ENCODE data around the gene ZNF214. TPM values are rescaled to one million over a fixed set of nuclear protein-coding genes. Genes with fewer than 3 reads are reported as not detected.
A peak's percentile ranks its signal among the peaks of the same experiment; 100 is the strongest.

Gene ZNF214
- total RNA-seq: 1 to 10 TPM; 3.1 to 3.6 TPM

DNA sequence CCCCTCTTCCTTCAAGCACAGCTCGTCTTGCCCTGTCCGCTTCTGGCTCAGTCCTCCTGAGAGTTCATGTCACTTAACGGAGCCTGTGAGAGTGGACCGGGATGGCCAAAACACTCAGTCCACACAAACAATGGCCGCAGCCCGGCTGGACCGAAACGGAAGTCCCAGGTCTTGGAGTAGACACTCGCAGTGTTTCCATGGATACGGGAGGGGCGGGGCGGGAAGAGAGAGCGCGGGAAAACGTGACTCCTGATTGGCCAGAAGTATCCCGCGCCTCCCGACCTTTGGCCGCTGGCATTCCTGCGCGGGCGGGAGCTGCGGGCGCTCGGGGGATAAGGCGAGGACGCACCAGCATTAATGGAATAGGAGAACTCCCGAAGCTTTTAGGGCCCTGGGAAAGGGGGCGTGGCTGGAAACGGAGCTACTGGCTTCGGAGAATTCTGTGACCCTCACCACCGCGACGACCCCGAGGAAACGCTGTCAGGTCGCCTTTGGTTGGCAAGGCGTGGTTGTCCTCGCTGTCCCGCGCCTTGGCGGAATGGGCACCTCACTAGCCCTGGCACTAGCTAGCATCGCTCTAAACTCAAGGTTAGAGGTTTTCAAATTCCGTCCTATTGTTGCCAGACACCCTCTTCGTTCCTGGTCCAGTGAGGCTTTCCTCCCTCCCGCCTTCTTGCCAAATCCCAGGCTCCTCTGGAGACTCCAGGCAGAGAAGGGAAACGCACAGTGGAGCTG, at the start of gene ZNF214, which contains the start of gene NLRP14:
Gene ZNF214 (minus strand): TSS at position 164 of the 735 bp plus-strand sequence. CDS start 17,511 bp downstream, outside the sequence.
Gene NLRP14 (plus strand): TSS at position 297 of the 735 bp plus-strand sequence. CDS start 18,108 bp downstream, outside the sequence.
- H3K36me3 ChIP-seq: no peaks in the 10 kb centered on the region
- no peaks in the 10 kb centered on the region for H3K4me1 ChIP-seq (replicated peaks)
- H3K27me3 ChIP-seq (replicated peaks; ENCODE audit: insufficient read depth): no peaks in the 10 kb centered on the region
- intact Hi-C loops (cut with DNase I): no loop called here
- peak within 1 kb of the TSS; percentile 65 to 76 for H3K27ac ChIP-seq
- TF ChIP-seq, protein P1, sequence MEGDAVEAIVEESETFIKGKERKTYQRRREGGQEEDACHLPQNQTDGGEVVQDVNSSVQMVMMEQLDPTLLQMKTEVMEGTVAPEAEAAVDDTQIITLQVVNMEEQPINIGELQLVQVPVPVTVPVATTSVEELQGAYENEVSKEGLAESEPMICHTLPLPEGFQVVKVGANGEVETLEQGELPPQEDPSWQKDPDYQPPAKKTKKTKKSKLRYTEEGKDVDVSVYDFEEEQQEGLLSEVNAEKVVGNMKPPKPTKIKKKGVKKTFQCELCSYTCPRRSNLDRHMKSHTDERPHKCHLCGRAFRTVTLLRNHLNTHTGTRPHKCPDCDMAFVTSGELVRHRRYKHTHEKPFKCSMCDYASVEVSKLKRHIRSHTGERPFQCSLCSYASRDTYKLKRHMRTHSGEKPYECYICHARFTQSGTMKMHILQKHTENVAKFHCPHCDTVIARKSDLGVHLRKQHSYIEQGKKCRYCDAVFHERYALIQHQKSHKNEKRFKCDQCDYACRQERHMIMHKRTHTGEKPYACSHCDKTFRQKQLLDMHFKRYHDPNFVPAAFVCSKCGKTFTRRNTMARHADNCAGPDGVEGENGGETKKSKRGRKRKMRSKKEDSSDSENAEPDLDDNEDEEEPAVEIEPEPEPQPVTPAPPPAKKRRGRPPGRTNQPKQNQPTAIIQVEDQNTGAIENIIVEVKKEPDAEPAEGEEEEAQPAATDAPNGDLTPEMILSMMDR (IDR thresholded peaks at IDR 0.05): no peak
- TF ChIP-seq POLR2AphosphoS5 (IDR thresholded peaks at IDR 0.05): peak; percentile 62
- TF ChIP-seq POLR2A (IDR thresholded peaks at IDR 0.05): no peak
- peak within 1 kb of the TSS; percentile 45 to 50 for H3K4me3 ChIP-seq
- WGBS: 2% methylated on average over 47 of the region's 47 CpGs
- no peaks in the 10 kb centered on the region for H3K9me3 ChIP-seq
- DNase-seq (ENCODE audit: low spot score): peak; percentile 91

DNA sequence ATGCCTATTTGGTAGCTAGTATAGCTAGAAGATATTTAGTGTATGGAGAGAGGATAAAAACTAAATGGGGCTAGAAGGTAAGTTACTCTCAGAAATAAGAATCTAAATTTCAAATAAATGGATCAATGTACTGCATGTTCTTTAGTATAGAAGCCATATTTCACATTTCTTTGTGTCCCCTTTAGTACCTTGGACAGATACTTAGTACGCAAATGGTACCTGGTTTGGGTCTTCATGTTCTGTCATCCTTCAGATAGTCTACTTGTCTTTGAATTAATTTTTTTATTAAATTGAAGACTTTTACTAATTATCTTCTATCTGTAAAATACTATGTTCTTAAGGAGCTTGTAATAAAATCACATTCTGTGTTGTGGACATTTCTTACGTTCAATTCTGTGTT, 42.4 kb upstream of the ZNF214 start:
- TF ChIP-seq POLR2AphosphoS5 (IDR thresholded peaks at IDR 0.05) (no peak), POLR2A (IDR thresholded peaks at IDR 0.05) (no peak)
- TF ChIP-seq, protein P1 (IDR thresholded peaks at IDR 0.05): no peak
- no peak overlapping the region for H3K27ac ChIP-seq
- no peaks in the 10 kb centered on the region for H3K4me1 ChIP-seq (replicated peaks)
- no peaks in the 10 kb centered on the region for H3K9me3 ChIP-seq
- no peaks in the 10 kb centered on the region for H3K36me3 ChIP-seq
- DNase-seq (ENCODE audit: low spot score): no peak
- no peak overlapping the region for H3K4me3 ChIP-seq
- WGBS: 92% methylated on average over 2 of the region's 2 CpGs
- H3K27me3 ChIP-seq (replicated peaks; ENCODE audit: insufficient read depth): no peaks in the 10 kb centered on the region
- intact Hi-C loops (cut with DNase I): no loop called here

DNA sequence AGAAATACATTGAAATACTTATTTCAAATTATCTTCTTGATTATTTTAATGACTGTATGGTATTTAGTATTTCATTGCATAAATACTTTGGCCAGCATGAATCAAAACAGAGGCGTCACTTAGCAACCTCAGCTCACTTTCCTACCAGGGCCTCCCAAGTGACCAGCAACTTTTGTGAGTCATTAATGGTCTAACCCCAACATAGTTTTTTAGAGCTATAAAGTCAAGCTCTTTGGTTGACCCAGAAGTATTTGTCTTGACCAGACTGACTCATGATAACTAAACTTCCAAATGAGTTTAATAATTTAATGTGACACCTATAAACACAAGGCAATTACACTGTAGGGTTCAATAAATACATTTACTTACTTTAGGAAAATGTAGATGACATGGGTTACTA, 40.7 kb upstream of the ZNF214 start:
- WGBS: 66% methylated on average over 1 of the region's 1 CpG
- no peak for DNase-seq (ENCODE audit: low spot score)
- TF ChIP-seq, protein P1 (IDR thresholded peaks at IDR 0.05): no peak
- no peak for TF ChIP-seq POLR2AphosphoS5 (IDR thresholded peaks at IDR 0.05)
- no peak for TF ChIP-seq POLR2A (IDR thresholded peaks at IDR 0.05)
- no peaks in the 10 kb centered on the region for H3K27me3 ChIP-seq (replicated peaks; ENCODE audit: insufficient read depth)
- H3K4me3 ChIP-seq: no peak overlapping the region
- intact Hi-C loops (cut with DNase I): no loop called here
- no peaks in the 10 kb centered on the region for H3K36me3 ChIP-seq
- H3K9me3 ChIP-seq: no peaks in the 10 kb centered on the region
- H3K27ac ChIP-seq: no peak overlapping the region
- H3K4me1 ChIP-seq (replicated peaks): no peaks in the 10 kb centered on the region

DNA sequence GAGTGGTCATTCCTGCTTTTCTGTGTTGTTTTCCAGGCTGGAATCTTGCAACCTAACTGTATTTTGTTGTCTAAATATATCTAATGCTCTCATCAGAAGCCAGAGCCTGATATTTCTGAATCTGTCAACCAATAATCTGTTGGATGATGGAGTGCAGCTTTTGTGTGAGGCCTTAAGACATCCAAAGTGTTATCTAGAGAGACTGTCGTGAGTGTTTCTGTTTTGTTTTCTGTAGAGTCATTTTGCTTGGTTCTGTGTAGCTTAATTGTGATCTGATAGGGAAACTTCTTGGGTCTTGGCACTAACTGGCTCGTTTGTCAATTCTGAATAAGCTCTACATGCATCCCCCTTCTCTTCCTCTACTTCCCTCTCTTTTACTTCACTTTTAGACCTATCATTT, 37.5 kb upstream of the ZNF214 start:
- intact Hi-C loops (cut with DNase I): no loop called here
- no peaks in the 10 kb centered on the region for H3K36me3 ChIP-seq
- no peaks in the 10 kb centered on the region for H3K27me3 ChIP-seq (replicated peaks; ENCODE audit: insufficient read depth)
- no peaks in the 10 kb centered on the region for H3K9me3 ChIP-seq
- H3K27ac ChIP-seq: no peak overlapping the region
- no peaks in the 10 kb centered on the region for H3K4me1 ChIP-seq (replicated peaks)
- TF ChIP-seq POLR2AphosphoS5 (IDR thresholded peaks at IDR 0.05): no peak
- TF ChIP-seq, protein P1 (IDR thresholded peaks at IDR 0.05): no peak
- no peak for TF ChIP-seq POLR2A (IDR thresholded peaks at IDR 0.05)
- WGBS: 46% methylated on average over 2 of the region's 2 CpGs
- no peak overlapping the region for H3K4me3 ChIP-seq
- no peak for DNase-seq (ENCODE audit: low spot score)

Measured in prostate gland (tissue), 2 donors.